Measurements from ENCODE around the gene MTCP1. TPM values are rescaled to one million over a fixed set of nuclear protein-coding genes. Genes with fewer than 3 reads are reported as not detected.

MTCP1 gene
- total RNA-seq, 1 experiment from 2014 or later, result 17.9 TPM

DNA sequence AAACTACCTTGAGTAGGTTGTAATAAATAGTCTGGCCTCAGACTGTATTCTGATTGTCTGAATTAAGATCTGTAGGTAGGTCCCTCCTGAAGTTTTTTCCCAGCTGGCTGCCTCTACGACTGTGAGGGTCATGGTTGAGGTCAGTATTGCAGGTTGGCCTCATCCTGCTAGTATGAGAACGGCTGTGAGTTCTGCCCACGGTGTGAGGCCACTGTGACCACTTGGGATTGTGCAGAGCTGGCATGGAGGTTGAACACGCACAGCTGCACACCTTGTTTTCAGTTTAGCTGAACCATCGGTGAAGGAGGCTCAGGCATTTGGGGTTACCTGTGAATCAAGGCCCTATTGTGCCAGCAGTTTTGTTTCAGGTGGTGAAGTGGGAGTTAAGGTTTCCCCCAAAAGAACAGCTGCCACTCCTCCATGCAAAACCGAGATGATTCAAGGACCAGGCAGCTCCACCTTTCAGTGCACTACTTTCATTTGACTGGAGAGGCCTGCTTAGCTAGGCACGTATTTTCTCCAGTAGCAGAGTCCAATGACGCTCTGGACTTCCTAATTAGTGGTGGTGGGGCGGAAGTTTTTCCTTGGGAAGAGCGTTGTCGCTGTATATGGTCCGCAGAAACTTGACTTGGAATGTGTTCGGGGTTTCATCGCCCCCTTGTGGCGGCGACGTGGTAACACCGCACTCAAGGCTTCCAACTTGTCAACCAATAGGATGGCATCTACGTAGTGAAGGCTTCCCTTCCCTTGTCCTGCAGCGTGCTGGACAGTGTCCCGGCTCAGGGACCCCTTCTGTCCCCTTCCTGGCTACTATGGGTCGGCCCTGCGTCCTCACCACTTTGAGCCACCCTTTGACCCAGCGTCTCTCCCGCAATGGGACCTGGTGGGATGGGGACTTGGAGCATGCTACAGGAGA lies 13.8 kb downstream of the MTCP1 start:
- no peaks in the 10 kb centered on the region for H3K9me2 ChIP-seq (replicated peaks; ENCODE audit: low read length)
- H3K9ac ChIP-seq (ENCODE audit: low read length), result no peak overlapping the region
- no peaks in the 10 kb centered on the region for H3K27me3 ChIP-seq (ENCODE audit: low read length)
- peak; percentile 82 for ATAC-seq
- H3K4me3 ChIP-seq (ENCODE audit: low read length), result no peak overlapping the region
- H3F3A ChIP-seq (ENCODE audit: low read length, unreplicated experiment), result no peaks in the 10 kb centered on the region
- peak overlapping the region; percentile 52 for H3K4me2 ChIP-seq (ENCODE audit: low read length)
- intact Hi-C loops (cut with micrococcal nuclease), result loop anchor here (1.0 to 10.0 kb wide), 4 partner anchors 31 to 142 kb away; partner anchors contain the start of gene FUNDC2
- H3K27ac ChIP-seq (ENCODE audit: low read length), result no peak overlapping the region
- H3K4me1 ChIP-seq (ENCODE audit: insufficient read depth, low read length), result no peaks in the 10 kb centered on the region
- H4K20me1 ChIP-seq (ENCODE audit: low read length), result no peaks in the 10 kb centered on the region
- no TSS peak for BruUV-seq (replicated peaks)
- DNase-seq, result peak; percentile 73
- POLR2A ChIA-PET (ENCODE audit: unreplicated experiment), result no interaction called here
- H3K9me3 ChIP-seq (ENCODE audit: low read length), result no peaks in the 10 kb centered on the region
- TF ChIP-seq, protein P1, sequence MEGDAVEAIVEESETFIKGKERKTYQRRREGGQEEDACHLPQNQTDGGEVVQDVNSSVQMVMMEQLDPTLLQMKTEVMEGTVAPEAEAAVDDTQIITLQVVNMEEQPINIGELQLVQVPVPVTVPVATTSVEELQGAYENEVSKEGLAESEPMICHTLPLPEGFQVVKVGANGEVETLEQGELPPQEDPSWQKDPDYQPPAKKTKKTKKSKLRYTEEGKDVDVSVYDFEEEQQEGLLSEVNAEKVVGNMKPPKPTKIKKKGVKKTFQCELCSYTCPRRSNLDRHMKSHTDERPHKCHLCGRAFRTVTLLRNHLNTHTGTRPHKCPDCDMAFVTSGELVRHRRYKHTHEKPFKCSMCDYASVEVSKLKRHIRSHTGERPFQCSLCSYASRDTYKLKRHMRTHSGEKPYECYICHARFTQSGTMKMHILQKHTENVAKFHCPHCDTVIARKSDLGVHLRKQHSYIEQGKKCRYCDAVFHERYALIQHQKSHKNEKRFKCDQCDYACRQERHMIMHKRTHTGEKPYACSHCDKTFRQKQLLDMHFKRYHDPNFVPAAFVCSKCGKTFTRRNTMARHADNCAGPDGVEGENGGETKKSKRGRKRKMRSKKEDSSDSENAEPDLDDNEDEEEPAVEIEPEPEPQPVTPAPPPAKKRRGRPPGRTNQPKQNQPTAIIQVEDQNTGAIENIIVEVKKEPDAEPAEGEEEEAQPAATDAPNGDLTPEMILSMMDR (conservative IDR thresholded peaks at IDR 0.05; ENCODE audit: low read depth, low read length), result peak; percentile 81
- TF ChIP-seq EZH2phosphoT487 (IDR thresholded peaks at IDR 0.05; ENCODE audit: borderline replicate concordance, low read length), result no peak
- no peak for TF ChIP-seq EZH2 (IDR thresholded peaks at IDR 0.05; ENCODE audit: low read length, unreplicated experiment)
- CTCF ChIA-PET, result interaction anchor here (0.8 kb wide), 1 partner anchor 29 kb away, joined by 3 read pairs; no protein-coding TSS in a partner anchor
- H2AFZ ChIP-seq (ENCODE audit: low read length), result 0 out of 2 replicates have a peak overlapping the region, but pooled peaks have one; percentile 36
- H3K79me2 ChIP-seq (ENCODE audit: low read length), result no peaks in the 10 kb centered on the region
- peaks cover 11% of the 10 kb centered on the region; the same call in 1 of the 2 replicates for H3K36me3 ChIP-seq (ENCODE audit: low read depth, low read length)

DNA sequence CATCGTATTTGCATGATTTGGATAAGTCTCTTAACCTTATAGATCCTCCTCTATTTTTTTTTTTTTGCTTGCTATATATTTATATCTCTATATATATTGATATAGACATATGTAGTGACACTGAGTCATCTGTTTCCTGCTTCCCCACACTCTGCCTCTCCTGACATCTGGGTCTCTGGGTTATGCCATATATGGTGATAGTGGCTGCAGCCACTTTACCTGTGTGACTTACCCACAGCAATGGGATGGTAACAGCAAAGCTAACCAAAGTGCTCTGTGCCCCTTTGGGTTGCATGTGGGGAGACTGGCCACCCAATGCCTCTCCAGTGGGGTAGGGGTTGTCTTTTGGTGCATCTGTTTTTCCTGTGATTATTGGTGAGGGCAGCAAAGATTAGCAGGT lies 14.5 kb downstream of the MTCP1 start:
- Histone ChIP-seq H3K4me3 (ENCODE audit: low read length) (no peak overlapping the region), H3K4me2 (ENCODE audit: low read length) (no peak overlapping the region), H3K27me3 (ENCODE audit: low read length) (no peaks in the 10 kb centered on the region), H3K9ac (ENCODE audit: low read length) (no peak overlapping the region), H3K27ac (ENCODE audit: low read length) (no peak overlapping the region), H3K9me3 (ENCODE audit: low read length) (no peaks in the 10 kb centered on the region), H3K36me3 (ENCODE audit: low read depth, low read length) (peaks cover 11% of the 10 kb centered on the region; the same call in 1 of the 2 replicates), H4K20me1 (ENCODE audit: low read length) (no peaks in the 10 kb centered on the region), H3K9me2 (replicated peaks; ENCODE audit: low read length) (no peaks in the 10 kb centered on the region), H2AFZ (ENCODE audit: low read length) (no peak overlapping the region), H3K79me2 (ENCODE audit: low read length) (no peaks in the 10 kb centered on the region), H3K4me1 (ENCODE audit: insufficient read depth, low read length) (no peaks in the 10 kb centered on the region), H3F3A (ENCODE audit: low read length, unreplicated experiment) (no peaks in the 10 kb centered on the region)
- no peak for DNase-seq
- no peak for TF ChIP-seq EZH2 (IDR thresholded peaks at IDR 0.05; ENCODE audit: low read length, unreplicated experiment)
- no peak for TF ChIP-seq EZH2phosphoT487 (IDR thresholded peaks at IDR 0.05; ENCODE audit: borderline replicate concordance, low read length)
- TF ChIP-seq, protein P1 (conservative IDR thresholded peaks at IDR 0.05; ENCODE audit: low read depth, low read length), result no peak
- no TSS peak for BruUV-seq (replicated peaks)
- CTCF ChIA-PET, result interaction anchor here (0.8 kb wide), 1 partner anchor 28 kb away, joined by 3 read pairs; no protein-coding TSS in a partner anchor
- POLR2A ChIA-PET (ENCODE audit: unreplicated experiment), result no interaction called here
- intact Hi-C loops (cut with micrococcal nuclease), result loop anchor here (10.0 kb wide), 1 partner anchor 142 kb away; no protein-coding TSS in a partner anchor
- ATAC-seq, result 0 out of 2 replicates have a peak, but pooled peaks have one; percentile 7

Data from PC-3 (cell line).